Endothelial cell of umbilical vein (primary cell): ENCODE data around the gene NBEA.

Experiments
- EZH2 ChIP-seq: IDR thresholded peaks from 2 replicates; pipeline ENCODE4 v1.6.1; 2012; ENCODE audit warnings: borderline replicate concordance, low read depth, mild to moderate bottlenecking, moderate library complexity, low read length, inconsistent platforms; ENCODE audit not compliant: severe bottlenecking
- POLR2A ChIP-seq: IDR thresholded peaks from 2 replicates; pipeline ENCODE4 v1.6.1; 2012; ENCODE audit warnings: low read depth, mild to moderate bottlenecking, control low read depth, low read length
- POLR2AphosphoS5 ChIP-seq: IDR thresholded peaks from 2 replicates; pipeline ENCODE4 v1.6.1; 2012; ENCODE audit warnings: low read depth, mild to moderate bottlenecking, control low read depth, low read length, moderate library complexity; ENCODE audit not compliant: insufficient read depth
- TF ChIP-seq, protein P1 (sequence below), 2 donors: IDR thresholded peaks; 1 replicate in 1 of 2; 2 replicates in 1 of 2; pipeline ENCODE4 v1.5.1; 2011; ENCODE audit warnings: low read length in 2 of 2, mild to moderate bottlenecking in 2 of 2, moderate library complexity in 2 of 2, control low read depth in 1 of 2, inconsistent platforms in 1 of 2, low read depth in 1 of 2; ENCODE audit not compliant: insufficient read depth in 1 of 2; ENCODE audit errors: extremely low read depth in 1 of 2

- TF ChIP-seq, protein P1, sequence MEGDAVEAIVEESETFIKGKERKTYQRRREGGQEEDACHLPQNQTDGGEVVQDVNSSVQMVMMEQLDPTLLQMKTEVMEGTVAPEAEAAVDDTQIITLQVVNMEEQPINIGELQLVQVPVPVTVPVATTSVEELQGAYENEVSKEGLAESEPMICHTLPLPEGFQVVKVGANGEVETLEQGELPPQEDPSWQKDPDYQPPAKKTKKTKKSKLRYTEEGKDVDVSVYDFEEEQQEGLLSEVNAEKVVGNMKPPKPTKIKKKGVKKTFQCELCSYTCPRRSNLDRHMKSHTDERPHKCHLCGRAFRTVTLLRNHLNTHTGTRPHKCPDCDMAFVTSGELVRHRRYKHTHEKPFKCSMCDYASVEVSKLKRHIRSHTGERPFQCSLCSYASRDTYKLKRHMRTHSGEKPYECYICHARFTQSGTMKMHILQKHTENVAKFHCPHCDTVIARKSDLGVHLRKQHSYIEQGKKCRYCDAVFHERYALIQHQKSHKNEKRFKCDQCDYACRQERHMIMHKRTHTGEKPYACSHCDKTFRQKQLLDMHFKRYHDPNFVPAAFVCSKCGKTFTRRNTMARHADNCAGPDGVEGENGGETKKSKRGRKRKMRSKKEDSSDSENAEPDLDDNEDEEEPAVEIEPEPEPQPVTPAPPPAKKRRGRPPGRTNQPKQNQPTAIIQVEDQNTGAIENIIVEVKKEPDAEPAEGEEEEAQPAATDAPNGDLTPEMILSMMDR (IDR thresholded peaks at IDR 0.05; ENCODE audit: extremely low read depth in 1 of 2, insufficient read depth in 1 of 2, low read depth in 1 of 2, low read length in 2 of 2), result no peak
- TF ChIP-seq POLR2AphosphoS5 (no peak), EZH2 (no peak), POLR2A (no peak)
Observed at GRCh38 chr13:35669321-35669720, 727.3 kb downstream of the NBEA start.
